Measurements from ENCODE around the gene PILRA.
"Not testable (repeated sequence)": the region's sequence is repeated elsewhere in the genome, so short reads cannot be mapped to it uniquely, and the experiment has no call there.

The PILRA gene

DNA sequence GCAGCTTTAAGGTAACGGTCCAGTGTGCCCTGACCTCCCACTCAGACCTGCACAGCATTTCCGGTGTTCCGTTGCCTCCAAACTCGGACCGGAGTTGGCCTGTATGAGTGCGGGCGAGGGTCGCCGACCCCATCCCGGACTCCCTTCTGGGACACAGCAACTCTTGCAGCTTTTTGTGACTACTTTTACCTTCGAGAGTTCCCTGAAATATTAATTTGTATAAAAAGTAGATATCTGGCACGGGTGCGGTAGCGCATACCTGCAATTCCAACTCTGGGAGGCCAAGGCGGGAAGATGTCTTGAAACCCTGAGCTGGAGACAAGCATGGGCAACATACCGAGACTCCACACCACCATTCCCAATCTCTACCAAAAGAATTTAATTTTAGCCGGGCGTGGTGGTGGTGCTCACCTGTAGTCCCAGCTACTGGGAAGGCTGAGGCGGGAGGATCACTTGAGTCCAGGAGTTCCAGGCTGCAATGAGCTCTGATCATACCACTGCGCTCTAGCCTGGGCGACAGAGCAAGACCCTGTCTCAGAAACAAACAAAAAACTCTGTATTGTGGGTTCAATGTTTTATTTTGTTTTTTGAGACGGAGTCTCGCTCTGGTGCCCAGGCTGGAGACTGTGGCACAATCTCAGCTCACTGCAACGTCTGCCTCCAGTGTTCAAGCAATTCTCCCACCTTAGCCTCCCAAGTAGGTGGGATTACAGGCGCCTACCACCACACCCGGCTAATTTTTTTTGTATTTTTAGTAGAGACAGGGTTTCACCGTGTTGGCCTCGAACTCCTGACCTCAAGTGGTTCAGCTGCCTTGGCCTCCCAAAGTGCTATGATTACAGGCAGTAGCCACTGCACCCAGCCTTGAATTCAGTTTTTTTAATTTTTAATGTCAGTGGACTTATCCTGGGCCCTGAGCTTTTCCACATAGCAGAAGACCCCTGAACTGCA is 64.1 kb downstream of the PILRA start:
- DNase-seq = no peak

DNA sequence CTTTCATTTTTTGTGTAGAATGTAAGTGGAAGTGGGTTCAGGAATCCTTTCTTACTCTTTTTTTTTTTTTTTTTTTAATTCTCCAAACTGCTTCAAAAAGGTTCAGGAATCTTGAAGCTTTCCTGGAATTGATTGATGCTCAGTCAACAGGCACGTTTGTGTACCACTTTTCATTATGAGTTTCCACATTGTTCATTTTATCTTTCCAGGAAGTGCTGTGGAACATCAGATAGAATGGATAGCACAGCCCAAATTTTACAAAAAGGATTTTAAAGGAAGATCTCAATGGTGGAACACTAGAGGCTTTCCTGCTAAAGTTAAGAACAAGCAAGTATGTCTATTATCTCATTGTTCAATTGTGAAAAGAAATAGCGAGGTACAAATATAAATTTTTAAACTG is 64.9 kb downstream of the PILRA start:
- no peak for DNase-seq

DNA sequence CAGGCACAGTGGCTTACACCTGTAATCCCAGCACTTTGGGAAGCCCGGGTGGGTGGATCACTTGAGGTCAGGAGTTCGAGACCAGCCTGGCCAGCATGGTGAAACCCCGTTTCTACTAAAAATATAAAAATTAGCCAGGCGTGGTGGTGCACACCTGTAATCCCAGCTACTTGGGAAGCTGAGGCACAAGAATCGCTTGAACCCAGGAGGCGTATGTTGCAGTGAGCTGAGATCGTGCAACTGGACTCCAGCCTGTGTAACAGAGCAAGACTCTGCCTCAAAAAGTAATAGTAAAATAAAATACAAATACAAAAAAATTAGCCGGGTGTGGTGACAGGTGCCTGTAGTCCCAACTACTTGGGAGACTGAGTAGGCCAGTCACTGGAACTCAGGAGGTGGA is 65.4 kb downstream of the PILRA start:
- DNase-seq = not testable (repeated sequence)

DNA sequence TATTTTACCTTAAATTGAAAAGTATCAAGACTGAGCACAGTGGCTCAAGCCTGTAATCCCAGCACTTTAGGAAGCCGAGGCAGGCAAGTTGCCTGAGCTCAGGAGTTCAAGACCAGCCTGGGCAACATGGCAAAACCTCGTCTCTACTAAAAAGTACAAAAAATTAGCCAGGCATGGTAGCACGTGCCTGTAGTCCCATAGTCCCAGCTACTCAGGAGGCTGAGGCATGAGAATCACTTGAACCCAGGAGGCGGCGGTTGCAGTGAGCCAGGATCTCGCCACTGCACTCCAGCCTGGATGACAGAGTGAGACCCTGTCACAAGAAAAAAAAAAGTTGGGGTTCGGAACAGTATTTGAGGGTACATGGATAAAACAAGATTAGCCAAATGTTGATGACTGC is 66.0 kb downstream of the PILRA start:
- DNase-seq = not testable (repeated sequence)

DNA sequence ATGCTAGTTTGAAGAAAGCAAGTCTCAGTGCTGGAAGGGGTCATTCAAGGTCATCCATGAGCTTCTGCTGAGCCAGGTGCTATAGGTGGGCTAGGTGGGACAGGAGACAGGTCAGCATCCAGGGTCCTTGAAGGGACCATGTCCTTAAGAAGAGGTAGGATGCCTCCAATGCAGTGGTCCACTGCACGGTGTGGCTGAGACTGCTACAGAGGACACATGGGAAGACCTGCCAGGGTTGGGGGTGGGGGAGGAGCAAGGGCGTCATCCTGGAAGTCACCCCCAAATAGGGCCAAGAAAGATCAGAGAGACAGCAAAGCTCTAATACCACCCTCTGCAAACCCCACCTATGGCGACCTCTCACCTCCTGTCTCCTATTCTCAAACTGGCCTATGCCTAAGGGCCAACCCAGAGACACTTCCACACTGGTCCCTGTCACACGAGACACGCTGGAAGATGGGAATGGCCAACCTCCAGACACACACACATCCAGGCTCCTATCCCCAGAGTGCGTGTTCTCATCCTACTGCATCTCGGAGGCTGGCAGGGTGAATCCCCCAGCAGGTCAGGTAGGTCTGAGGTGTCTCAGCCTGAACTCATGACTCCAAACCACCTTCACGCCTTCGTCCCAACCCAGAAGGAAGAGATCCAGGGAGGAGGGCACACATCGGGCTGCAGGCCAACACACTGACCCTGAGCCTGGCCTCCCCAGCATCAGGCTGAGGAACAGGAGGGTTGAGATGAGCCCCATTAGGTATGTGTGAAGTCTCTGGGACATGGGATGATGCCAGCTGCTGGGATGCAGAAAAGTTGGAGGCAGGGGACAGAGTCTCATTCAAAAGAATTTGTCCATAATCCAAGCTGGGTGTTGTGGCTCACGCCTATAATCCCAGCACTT is 68.6 kb downstream of the PILRA start:
- DNase-seq = no peak

DNA sequence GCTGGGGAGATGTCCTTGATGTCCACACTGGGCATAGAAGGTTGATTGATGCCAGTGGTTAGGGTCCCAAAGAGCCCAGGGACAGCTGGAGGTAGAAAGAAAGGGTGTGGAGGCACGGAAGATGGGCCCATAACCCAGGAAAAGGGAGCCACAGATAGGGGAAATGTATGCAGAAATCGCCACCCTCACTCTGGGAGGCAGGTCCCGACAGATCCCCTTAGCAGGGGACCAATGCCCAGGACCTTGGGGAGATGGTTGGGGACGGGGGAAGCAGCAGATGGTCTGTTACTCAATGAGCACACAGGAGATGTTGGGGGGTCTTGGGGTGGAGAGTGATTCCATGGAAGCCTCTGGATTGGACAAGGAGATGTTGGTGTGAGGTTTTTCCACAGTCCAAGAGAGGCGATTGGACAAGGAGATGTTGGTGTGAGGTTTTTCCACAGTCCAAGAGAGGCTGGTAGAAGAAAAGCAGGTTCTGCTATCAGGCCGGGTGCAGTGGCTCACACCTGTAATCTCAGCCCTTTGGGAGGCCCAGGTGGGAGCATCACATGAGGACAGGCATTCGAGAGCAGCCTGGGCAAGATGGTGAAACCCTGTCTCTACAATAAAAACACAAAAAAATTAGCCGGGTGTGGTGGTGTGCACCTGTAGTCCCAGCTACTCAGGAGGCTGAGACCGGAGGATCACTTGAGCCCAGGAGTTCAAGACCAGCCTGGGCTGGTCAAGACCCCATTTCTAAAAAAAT is 70.0 kb downstream of the PILRA start:
- DNase-seq = no peak

DNA sequence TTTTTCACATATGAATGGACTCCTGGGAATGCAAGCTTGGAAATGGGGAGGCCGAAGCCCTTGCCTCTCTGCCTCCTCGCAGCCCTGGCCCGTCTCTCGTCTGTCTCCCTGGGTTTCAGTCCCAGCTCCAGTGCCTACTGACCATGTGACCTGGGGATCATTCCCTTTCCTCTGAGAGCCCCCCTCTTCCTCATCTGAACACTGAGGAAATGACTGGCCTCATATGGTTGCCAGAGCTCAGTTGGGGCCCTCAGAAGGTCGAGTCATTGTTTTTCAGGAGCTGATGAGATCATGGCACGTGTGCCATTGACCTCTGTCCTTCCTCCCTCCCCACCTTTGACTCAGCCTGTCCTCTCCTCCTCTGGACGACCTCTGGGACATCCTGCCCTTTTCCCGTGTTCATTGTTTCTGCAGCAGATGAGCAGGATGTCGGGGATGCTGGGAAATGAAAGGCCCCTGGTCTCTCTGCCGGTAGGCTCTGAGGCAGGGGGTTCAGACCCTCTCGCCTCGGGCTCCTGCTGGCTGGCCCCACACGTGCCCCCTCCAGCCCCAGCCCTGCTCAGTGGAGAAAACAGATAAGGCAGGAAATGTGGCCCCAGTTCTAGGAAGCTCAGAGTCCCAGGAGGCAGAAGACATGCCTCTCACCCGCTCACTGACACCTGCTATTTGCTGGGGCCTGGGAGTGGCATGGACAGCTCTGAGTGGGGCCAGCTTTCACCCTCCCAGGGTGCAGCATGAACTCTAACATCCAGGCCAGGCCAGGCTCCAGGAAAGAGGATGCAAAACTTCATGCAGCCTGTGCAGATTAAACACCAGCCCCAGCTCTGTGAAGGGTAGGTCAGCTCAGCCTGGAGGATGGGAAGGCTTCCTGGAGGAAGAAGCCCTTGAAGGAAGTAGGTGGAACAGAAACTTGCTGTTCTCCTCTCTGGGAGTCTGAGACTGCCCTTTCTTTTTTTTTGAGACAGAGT is 71.3 kb downstream of the PILRA start:
- DNase-seq = no peak

DNA sequence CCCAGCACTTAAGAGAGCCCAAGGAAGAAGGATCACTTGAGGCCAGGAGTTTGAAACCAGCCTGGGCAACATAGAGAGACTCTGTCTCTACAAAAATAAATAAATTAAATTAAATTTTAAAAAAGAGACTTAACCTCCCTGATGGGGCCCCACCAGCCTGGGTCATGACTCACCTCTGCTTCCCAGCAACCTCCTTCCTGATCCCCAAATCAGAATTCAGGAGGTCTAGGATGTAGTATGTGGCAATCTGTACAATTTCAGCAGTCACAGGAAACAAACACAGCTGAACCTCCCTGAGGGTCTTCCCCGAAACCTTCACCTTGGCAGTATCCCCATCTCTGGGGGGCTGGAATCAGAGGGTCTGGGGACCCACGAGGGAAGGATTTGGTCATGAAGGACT is 72.8 kb downstream of the PILRA start:
- DNase-seq = no peak

DNA sequence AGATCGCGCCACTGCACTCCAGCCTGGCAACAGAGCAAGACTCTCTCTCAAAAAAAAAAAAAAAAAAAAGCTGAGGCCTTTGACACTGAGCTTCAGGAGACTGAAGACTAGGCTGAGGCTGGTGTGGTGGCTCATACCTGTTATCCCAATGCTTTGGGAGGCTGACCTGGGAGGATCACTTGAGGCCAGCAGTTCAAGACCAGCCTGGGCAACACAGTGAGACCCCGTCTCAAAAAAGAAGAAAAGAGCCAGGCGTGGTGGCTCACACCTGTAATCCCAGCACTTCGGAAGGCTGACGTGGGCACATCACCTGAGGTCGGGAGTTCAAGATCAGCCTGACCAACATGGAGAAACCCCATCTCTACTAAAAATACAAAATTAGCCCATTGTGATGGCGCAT is 74.1 kb downstream of the PILRA start:
- DNase-seq = not testable (repeated sequence)

DNA sequence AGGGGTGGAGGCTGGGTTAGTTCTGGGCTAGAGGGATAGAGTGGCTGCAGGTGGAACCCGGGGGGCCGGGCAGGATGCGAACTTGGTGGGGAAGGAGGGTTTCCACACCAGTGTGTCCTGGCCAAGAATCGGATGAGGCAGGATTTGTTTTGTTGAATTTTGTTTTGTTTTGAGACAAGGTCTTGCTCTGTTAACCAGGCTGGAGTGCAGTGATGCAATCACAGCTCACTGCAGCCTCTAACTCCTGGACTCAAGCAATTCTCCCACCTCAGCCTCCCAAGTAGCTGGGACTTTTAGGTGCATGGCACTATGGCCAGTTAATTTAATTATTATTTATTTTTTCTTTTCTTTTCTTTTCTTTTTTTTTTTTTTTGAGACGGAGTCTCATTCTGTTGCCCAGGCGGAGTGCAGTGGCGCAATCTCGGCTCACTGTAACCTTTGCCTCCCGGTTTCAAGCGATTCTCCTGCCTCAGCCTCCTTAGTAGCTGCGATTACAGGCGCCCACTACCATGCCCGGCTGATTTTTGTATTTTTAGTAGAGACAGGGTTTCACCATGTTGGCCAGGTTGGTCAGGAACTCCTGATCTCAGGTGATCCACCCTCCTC is 76.0 kb downstream of the PILRA start:
- no peak for DNase-seq
